ENCODE measurements around the gene OLFM1. TPM values are rescaled to one million over a fixed set of nuclear protein-coding genes. Genes with fewer than 3 reads are reported as not detected.

Gene OLFM1
- total RNA-seq, 4 donors from 2014 or later, result 18.7 to 46.1 (median 38.6) TPM

DNA sequence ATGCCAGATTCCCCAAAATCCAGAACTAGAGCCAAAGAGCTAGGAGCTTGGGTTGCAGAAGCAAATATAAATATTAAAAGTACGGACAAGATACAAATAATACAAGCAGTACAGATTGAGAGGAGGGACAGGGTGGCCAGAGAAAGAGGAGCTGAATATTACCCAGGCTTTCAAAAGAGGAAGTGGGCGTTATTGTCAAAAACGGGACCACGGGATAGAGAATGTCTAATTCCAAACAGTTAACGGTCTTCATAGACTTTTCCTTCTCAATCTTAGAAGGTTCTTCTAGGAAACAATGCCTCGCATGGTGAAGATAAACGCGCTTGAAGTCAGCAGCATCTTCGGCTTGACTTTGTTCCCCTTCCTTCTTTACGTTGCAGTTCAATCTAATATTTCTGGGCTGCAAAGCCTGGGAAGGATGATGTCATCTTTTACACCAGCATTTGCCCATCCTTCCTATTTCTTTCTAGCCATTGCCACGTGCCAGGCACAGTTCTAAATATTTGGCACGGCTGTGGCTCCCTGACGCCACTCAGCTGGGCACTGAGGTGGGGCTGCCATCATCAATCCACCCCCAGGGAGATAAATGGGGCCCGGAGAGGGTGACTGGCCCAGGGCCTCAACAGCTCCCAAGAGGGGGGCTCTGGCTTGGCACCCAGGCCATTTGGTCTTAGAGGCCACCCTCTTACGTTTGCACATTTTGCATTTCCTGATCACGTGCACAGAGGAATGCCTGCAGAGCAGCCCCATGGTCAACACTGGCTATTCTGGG, 16.3 kb upstream of the OLFM1 start:
- no peak overlapping the region for H3K27ac ChIP-seq (replicated peaks in 1 of 4)
- H3K27me3 ChIP-seq, result peaks cover 0 to 65% (median 9%) of the 10 kb centered on the region in 4 donors
- intact Hi-C loops (cut with DNase I), result no loop called here
- 68% methylated on average over 16 of the region's 16 CpGs for WGBS
- no peak for DNase-seq (ENCODE audit: extremely low spot score)
- peaks cover 13 to 16% (median 15%) of the 10 kb centered on the region in 4 donors for H3K4me1 ChIP-seq
- H3K36me3 ChIP-seq, result no peaks in the 10 kb centered on the region
- no peaks in the 10 kb centered on the region for H3K9me3 ChIP-seq
- TF ChIP-seq, protein P1, sequence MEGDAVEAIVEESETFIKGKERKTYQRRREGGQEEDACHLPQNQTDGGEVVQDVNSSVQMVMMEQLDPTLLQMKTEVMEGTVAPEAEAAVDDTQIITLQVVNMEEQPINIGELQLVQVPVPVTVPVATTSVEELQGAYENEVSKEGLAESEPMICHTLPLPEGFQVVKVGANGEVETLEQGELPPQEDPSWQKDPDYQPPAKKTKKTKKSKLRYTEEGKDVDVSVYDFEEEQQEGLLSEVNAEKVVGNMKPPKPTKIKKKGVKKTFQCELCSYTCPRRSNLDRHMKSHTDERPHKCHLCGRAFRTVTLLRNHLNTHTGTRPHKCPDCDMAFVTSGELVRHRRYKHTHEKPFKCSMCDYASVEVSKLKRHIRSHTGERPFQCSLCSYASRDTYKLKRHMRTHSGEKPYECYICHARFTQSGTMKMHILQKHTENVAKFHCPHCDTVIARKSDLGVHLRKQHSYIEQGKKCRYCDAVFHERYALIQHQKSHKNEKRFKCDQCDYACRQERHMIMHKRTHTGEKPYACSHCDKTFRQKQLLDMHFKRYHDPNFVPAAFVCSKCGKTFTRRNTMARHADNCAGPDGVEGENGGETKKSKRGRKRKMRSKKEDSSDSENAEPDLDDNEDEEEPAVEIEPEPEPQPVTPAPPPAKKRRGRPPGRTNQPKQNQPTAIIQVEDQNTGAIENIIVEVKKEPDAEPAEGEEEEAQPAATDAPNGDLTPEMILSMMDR (IDR thresholded peaks at IDR 0.05), result no peak
- TF ChIP-seq EP300 (IDR thresholded peaks at IDR 0.05), result no peak
- TF ChIP-seq POLR2A (IDR thresholded peaks at IDR 0.05; ENCODE audit: low read depth), result no peak
- no peak for TF ChIP-seq POLR2AphosphoS5 (IDR thresholded peaks at IDR 0.05)
- no peak overlapping the region for H3K4me3 ChIP-seq

DNA sequence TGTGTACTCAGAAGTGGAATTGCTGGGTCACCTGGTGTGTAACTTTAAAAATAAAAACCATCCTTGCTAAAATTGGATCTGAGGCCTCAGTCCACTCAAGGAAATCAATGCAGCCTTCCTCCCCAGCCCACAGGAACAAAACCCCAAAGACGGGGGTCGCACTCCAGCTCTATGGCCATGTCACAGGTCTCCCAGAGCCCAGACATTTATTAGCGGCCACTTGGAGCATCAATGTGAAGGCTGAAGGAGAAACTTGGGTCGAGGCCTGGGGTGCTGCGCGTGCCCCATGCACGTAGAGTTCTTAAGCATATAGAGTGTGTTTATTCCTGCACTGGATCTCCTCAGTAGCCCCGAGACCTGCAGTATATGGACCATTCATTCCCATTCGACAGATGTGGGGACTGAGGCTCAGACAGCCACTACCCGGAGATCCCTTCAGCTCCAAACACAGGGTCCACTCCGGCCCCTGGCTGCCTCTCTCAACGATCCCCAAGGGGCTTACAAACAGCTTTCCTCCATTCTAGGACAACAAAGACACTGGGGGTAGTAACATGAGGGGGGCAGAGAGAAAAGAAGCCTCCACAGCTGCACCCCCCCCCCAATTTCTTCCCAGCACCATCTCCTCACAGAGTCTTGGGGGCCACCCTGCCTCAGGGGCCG, 14.3 kb upstream of the OLFM1 start:
- TF ChIP-seq, protein P1 (IDR thresholded peaks at IDR 0.05), result no peak
- TF ChIP-seq POLR2A (IDR thresholded peaks at IDR 0.05; ENCODE audit: low read depth) (no peak), POLR2AphosphoS5 (IDR thresholded peaks at IDR 0.05) (no peak), EP300 (IDR thresholded peaks at IDR 0.05) (no peak)
- Histone ChIP-seq H3K27ac (replicated peaks in 1 of 4) (no peak overlapping the region), H3K4me1 (peaks cover 16 to 29% (median 25%) of the 10 kb centered on the region in 4 donors), H3K36me3 (no peaks in the 10 kb centered on the region), H3K4me3 (no peak overlapping the region), H3K27me3 (peaks cover 0 to 54% (median 5%) of the 10 kb centered on the region in 4 donors), H3K9me3 (no peaks in the 10 kb centered on the region)
- intact Hi-C loops (cut with DNase I), result no loop called here
- no peak for DNase-seq (ENCODE audit: extremely low spot score)
- 90% methylated on average over 12 of the region's 13 CpGs for WGBS

DNA sequence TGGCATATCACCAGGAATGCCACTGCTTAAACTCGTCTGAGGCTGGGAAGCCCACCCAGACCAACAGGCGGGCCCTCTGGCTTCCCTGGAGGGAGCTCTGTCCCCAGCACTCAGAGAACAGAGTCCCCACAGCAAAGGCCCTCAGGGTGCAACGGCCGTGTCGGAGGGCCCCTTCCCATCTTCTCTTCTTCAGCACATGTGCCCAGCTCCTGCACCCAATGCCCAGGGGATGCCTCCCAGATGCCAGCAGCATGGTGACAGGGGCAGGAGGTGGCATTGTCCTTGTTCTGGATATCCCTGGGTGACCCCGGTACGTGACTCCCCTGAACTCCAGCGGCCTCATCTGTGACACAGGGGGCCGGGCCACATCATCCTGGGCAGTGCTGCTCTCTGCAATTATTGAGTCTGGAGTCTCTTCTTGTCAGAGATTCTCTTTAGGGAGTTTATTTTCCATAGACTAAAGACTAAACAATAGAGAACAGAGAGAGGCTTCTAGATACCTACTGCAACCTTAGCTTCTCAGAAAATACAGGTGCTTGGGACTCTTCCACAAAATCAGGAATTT, 13.6 kb upstream of the OLFM1 start:
- no peak overlapping the region for H3K4me3 ChIP-seq
- no peaks in the 10 kb centered on the region for H3K9me3 ChIP-seq
- intact Hi-C loops (cut with DNase I), result no loop called here
- H3K4me1 ChIP-seq, result peaks cover 16 to 29% (median 25%) of the 10 kb centered on the region in 4 donors
- H3K36me3 ChIP-seq, result no peaks in the 10 kb centered on the region
- DNase-seq (ENCODE audit: extremely low spot score), result no peak
- TF ChIP-seq, protein P1 (IDR thresholded peaks at IDR 0.05), result no peak
- no peak for TF ChIP-seq EP300 (IDR thresholded peaks at IDR 0.05)
- TF ChIP-seq POLR2AphosphoS5 (IDR thresholded peaks at IDR 0.05), result no peak
- no peak for TF ChIP-seq POLR2A (IDR thresholded peaks at IDR 0.05; ENCODE audit: low read depth)
- H3K27ac ChIP-seq (replicated peaks in 1 of 4), result no peak overlapping the region
- peaks cover 0 to 49% (median 2%) of the 10 kb centered on the region in 4 donors for H3K27me3 ChIP-seq
- WGBS, result 87% methylated on average over 7 of the region's 9 CpGs

DNA sequence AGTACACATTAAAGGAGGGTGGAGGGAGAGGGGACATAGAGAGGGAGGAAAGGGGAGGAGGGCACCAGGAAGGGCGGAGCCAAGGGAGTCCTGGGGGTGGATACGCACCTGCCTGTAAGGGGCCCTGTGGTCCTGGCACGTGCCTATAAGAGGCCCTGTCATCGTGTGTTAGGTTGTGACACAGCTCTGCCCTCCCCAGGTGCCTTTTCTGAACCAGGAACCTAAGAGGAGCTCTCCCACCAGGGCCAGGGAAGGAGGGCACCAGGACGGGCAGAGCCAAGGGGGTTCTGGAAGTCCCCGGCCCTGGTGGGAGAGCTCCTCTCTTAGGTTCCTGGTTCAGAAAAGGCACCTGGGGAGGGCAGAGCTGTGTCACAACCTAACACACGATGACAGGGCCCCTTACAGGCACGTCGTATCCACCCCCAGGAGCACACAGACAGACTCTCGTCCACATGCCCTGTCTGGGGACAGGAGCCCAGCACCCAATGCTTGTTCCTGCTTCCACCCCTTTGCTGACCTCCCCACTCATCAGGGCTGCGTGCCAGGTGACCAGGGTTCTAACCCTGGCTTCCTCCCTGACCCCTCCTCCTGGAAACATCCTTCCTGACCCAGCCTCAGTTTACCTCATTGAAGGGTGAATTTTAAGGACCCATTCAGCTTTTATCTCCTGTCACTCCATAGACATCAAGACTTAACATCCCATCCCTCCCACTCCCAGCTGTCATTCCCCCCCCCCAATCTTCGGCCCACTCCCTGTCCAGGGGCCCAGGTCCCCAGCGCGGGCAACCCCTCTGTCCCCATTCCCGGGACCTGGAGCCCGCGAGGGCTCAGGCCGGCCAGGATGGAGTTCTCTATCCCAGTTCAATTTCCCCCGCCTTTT, 12.9 kb upstream of the OLFM1 start:
- H3K27ac ChIP-seq (replicated peaks in 1 of 4), result peak overlapping the region; percentile 57 to 76 (median 60)
- intact Hi-C loops (cut with DNase I), result no loop called here

More for the DNA sequence above, 12.9 kb upstream of the OLFM1 start:
- Histone ChIP-seq H3K4me1 (peaks cover 16 to 29% (median 25%) of the 10 kb centered on the region in 4 donors), H3K27me3 (peaks cover 0 to 42% (median 0%) of the 10 kb centered on the region in 4 donors), H3K9me3 (no peaks in the 10 kb centered on the region), H3K36me3 (no peaks in the 10 kb centered on the region), H3K4me3 (peak overlapping the region; percentile 60 to 82 (median 63))
- TF ChIP-seq, protein P1 (IDR thresholded peaks at IDR 0.05), result no peak
- TF ChIP-seq POLR2AphosphoS5 (IDR thresholded peaks at IDR 0.05) (no peak), EP300 (IDR thresholded peaks at IDR 0.05) (no peak), POLR2A (IDR thresholded peaks at IDR 0.05; ENCODE audit: low read depth) (no peak)
- DNase-seq (ENCODE audit: extremely low spot score), result no peak
- WGBS, result 42% methylated on average over 15 of the region's 19 CpGs

All from esophagus muscularis mucosa (tissue), 4 donors.